HepG2 (cell line): ENCODE measurements around the gene PREX1.

Experiments
- BRCA1 ChIP-seq: sonication (generic); formaldehyde crosslinking; IDR thresholded peaks from 2 replicates; pipeline ENCODE4 v1.4.0; 2020; ENCODE audit warnings: missing genetic modification reagents
- POLR2A ChIP-seq, 2 experiments: IDR thresholded peaks; 2 replicates each; pipeline ENCODE4 v1.6.1; 2011; ENCODE audit warnings: low read depth in 2 of 2, low read length in 2 of 2, mild to moderate bottlenecking in 1 of 2, moderate library complexity in 1 of 2; ENCODE audit not compliant: insufficient read depth in 1 of 2
- TF ChIP-seq, protein P1 (sequence below): sonication (generic); formaldehyde crosslinking; IDR thresholded peaks from 2 replicates; pipeline ENCODE4 v1.4.0; 2020; ENCODE audit warnings: mild to moderate bottlenecking, missing genetic modification reagents

DNA sequence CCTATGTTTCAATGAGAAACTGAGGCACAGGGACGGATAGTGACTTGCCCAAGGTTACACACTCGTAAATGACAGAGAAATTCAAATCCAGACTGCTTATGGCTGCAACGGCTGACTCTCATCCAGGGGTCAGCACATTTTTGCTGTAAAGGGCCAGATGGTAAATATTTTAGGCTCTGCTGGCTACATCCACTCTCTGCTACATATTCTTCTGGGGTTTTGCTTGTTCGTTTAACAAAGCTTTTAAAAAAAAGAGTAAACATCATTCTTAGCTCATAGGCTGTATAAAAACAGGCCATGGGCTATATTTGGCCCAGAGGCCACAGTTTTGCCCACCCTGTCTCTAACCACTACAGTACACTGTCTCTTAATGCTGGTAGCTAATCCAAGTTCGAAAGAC lies 103.4 kb downstream of the PREX1 start:
- TF ChIP-seq, protein P1, sequence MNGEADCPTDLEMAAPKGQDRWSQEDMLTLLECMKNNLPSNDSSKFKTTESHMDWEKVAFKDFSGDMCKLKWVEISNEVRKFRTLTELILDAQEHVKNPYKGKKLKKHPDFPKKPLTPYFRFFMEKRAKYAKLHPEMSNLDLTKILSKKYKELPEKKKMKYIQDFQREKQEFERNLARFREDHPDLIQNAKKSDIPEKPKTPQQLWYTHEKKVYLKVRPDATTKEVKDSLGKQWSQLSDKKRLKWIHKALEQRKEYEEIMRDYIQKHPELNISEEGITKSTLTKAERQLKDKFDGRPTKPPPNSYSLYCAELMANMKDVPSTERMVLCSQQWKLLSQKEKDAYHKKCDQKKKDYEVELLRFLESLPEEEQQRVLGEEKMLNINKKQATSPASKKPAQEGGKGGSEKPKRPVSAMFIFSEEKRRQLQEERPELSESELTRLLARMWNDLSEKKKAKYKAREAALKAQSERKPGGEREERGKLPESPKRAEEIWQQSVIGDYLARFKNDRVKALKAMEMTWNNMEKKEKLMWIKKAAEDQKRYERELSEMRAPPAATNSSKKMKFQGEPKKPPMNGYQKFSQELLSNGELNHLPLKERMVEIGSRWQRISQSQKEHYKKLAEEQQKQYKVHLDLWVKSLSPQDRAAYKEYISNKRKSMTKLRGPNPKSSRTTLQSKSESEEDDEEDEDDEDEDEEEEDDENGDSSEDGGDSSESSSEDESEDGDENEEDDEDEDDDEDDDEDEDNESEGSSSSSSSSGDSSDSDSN, result no peak
- no peak for TF ChIP-seq BRCA1
- TF ChIP-seq POLR2A (IDR thresholded peaks at IDR 0.05; ENCODE audit: insufficient read depth in 1 of 2, low read depth in 2 of 2, low read length in 2 of 2), result no peak
